HG03060 (cell line): ENCODE results near the gene LMNTD1.

Experiments used
- ATAC-seq: cut with Tn5 transposase; IDR thresholded peaks from one replicate; pipeline ENCODE4 v1.9.1; 2021; ENCODE audit warnings: low read depth, moderate number of reproducible peaks; ENCODE audit not compliant: unreplicated experiment

The LMNTD1 gene

GRCh38 chr12:25557830-25558436 is 4.8 kb upstream of the LMNTD1 start:
- no peak for ATAC-seq

GRCh38 chr12:25556153-25556552 is 3.1 kb upstream of the LMNTD1 start:
- no peak for ATAC-seq

DNA sequence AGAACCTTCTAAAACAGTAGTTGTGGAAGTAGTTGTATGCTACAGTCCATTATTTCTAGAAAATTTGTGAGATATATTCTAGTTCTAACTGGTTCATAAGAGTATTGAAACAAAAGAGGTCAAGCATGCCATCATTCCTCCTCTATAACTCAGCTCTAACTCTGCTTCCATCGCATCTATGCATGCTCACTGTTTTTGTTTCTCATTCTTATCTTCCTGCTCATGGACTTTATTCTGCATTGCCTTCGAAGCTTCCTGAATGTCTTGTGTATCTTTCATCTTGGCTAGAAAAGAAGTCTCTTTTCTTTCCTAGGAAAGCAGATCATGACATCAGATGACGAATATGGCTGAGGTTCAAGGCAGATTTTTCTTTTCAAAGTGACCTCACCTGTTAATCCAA is 402 bp downstream of the LMNTD1 start:
- no peak for ATAC-seq

GRCh38 chr12:25550186-25550585 is 2.9 kb downstream of the LMNTD1 start:
- ATAC-seq = no peak

GRCh38 chr12:25549120-25549519 is 4.0 kb downstream of the LMNTD1 start:
- no peak for ATAC-seq

DNA sequence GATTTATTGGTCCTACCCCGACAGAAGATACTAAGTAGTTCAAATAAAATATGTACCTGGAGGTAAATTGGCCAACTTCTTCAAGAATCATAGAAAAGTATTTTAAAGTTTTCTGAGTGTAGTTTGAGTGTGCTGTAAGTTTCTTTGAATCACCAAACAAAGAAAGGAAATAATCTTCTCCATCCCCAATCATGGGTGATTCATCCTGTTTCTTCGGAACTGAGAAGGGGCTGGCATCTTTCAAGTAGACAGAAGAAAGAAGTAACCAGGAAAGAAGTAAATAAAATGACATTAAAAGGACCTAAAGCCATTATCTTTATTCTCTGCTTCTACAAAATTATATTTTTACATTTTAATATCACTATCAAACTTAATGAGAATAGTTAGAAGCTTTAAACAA is 6.8 kb downstream of the LMNTD1 start:
- ATAC-seq = no peak

DNA sequence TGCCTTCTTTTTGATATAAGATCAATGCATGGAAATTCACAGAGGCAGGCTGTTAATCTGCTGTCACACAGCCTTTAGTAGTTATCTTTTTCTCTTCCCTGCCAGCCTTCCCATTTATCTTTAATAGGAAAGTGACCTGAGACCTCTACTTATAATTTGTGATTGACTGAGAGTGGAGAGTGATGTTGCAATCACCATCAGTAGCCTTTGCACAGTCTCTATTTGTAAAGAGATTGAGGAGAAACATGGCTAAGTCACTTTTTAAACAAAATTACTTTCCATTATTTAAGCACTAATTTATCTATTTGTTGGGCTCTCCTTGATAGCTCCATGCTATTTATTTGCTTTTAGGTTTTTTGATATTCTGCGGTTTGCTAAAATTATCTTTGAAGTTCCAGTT is 19.9 kb downstream of the LMNTD1 start:
- no peak for ATAC-seq

- no peak for ATAC-seq
Observed at GRCh38 chr12:25531502-25532052, 21.5 kb downstream of the LMNTD1 start.

- ATAC-seq = no peak
Observed at GRCh38 chr12:25529738-25530137, 23.3 kb downstream of the LMNTD1 start.

DNA sequence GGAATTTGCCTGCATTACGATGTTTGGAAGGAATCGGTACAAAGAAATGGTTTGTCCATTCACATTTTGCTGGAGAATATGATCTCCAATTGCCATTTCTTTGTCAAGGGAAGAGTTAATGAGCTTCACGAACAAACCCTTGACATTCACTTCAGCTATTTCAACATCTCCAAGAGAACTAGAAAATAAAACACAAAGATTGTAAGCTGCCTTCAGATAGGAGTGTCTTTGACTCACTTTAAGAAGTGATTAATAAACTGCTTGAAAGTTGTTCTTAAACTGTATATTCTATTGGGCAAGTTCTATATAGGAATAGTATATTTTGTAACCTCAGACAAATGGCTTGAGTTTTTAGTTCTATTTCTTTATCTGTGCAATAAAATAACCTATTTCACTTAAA is 26.3 kb downstream of the LMNTD1 start:
- no peak for ATAC-seq

GRCh38 chr12:25524366-25524765 is 28.7 kb downstream of the LMNTD1 start:
- ATAC-seq = no peak

DNA sequence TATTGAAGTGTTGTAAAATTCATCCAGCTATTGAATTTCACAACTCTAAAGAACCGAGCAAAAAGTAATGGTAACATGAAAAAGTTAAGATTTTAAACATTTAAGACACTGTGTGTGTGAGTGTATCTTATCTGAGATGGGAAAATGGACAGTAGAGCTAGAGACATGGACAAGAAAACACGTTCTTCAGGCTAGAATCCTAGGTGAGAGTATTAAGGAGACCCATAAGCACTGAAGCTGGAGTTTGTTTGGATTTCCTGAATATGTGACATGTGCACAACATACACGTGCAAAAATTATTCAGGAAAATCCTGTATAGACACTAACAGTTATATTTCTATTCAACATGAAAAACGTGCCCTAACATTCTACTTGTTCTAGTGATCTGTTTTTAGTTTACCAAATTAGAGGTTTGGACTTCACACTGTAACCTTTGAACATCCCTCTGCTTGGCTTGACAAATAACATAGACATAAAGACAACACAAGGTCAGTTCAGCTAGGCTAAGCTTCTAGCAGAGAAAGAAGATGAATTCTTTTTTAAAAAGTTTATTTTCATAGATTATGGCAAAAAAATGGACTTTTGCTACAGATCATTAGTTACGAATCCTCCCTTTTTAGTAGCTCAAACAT is 31.3 kb downstream of the LMNTD1 start:
- no peak for ATAC-seq

DNA sequence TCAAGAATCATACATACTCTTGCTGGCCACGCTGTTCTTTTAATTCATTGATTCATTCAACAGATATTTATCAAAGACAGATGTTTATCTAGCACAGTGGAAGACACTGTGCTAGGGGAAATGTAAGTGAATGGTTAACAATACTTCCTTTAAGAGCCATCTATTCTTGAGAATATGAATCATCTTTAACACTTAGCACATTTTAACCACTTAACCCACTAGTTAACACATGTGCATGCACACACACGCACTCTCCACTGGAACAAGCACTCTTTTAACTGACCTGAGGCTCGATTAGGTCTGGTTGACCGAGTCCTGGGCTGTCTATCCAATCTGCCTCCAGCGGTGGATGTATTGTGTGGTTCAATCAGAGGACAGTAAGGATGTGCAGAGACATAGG is 34.6 kb downstream of the LMNTD1 start:
- ATAC-seq = peak; percentile 72

DNA sequence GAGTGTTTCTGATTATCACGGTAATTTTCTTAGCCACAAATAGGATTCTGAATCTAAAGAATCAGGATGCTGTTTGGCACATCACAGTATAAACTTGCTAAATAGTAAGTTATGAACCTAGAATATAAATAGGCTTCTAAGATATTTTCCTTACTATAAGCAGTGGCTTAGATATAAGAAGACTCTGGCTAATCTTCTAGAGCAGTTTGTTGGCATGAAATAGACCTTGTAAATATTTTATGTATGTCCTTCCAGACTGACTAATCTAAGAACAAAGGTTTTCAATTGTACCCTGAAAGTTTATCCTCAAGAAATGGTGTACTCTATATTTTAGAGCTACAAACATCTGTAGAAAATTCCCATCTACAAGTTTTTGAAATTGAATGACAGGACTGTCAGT is 48.3 kb downstream of the LMNTD1 start:
- ATAC-seq = no peak

GRCh38 chr12:25503666-25504065 is 49.4 kb downstream of the LMNTD1 start:
- no peak for ATAC-seq

DNA sequence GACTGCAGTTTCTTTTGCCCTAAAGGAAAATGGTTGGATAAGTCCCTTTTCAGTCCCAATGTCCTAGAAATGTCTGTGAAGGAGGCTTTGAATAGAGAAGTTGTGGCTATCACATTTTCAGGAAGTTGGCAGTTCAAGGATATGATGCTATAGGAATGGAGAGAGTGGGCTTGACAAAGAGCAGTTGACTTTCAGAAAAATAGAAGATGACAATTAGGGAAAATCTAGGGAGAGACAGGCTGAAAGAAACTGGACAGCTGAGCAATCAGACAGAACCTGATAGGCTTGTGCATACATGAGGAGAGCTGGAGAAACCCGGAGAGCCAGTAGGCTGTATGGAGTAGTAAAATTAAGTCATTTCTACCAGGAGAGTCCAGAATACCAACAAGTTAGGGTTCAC is 50.5 kb downstream of the LMNTD1 start:
- no peak for ATAC-seq

GRCh38 chr12:25502118-25502517 is 51.0 kb downstream of the LMNTD1 start:
- ATAC-seq = no peak

DNA sequence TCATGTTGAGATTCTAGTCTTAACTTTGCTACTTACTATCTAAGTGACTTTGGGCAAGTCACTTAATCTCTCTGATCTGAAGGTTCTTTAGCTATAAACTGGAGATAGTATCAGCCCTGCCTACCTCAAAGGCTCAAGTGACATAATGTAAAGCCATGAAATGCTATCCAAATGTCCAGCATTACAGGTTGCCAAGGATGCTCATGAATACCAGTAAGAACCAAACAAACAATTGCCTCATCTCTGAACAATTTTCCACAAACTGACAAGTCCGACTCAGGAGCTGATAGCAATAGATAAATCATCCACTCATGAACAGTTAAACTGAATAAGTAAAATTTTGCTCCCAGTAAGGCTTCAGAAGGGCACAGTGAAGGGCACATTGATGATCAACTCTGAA is 51.5 kb downstream of the LMNTD1 start:
- no peak for ATAC-seq

- no peak for ATAC-seq
Observed at GRCh38 chr12:25500651-25501050, 52.4 kb downstream of the LMNTD1 start.

DNA sequence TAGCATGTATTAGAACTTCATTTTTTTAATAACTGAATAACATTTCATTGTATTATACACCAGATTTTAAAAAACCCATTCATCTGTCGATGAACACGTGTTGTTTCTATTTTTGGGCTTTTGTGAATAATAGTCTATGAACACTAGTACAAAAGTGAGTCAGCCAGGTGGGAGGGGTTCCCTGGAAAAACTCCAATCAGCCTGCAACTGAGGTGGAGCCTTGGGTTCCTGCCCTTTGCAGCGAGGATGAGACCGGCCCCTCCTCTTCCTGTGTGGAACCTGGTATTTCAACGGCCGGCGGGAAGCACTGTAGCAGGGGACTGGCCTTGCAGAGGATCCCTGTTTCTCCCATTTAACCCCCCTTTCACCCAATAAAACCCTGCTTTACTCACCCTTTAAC is 56.1 kb downstream of the LMNTD1 start:
- no peak for ATAC-seq

GRCh38 chr12:25496098-25496587 is 56.9 kb downstream of the LMNTD1 start:
- no peak for ATAC-seq
